Neural cell (in vitro differentiated cells): ENCODE results near the gene LRRK1. TPM values are rescaled to one million over a fixed set of nuclear protein-coding genes. Genes with fewer than 3 reads are reported as not detected.

Experiments
- H2AFZ ChIP-seq: fragments of 200-600, 300-800 bp; sonication (generic), shearing (Covaris generic); 2 replicates; pipeline ENCODE4 v1.6.0; 2014; ENCODE audit warnings: low read depth, mild to moderate bottlenecking, antibody characterized with exemption, low read length, moderate library complexity
- H3F3A ChIP-seq: fragments of 200-600 bp; shearing (Covaris generic); 2 replicates; pipeline ENCODE4 v1.6.1; 2016; ENCODE audit warnings: mild to moderate bottlenecking, moderate library complexity, mixed read lengths, antibody characterized with exemption, low read length; ENCODE audit not compliant: insufficient read depth, poor library complexity, severe bottlenecking
- H3K27ac ChIP-seq: fragments of 200-600, 300-800 bp; sonication (generic), shearing (Covaris generic); 2 replicates; pipeline ENCODE4 v1.5.1; 2014; ENCODE audit warnings: mild to moderate bottlenecking, low read length, moderate library complexity
- H3K27me3 ChIP-seq: fragments of 300-800, 200-600 bp; sonication (generic), shearing (Covaris generic); 2 replicates; pipeline ENCODE4 v1.6.0; 2014; ENCODE audit warnings: mild to moderate bottlenecking, low read depth, low read length, moderate library complexity; ENCODE audit not compliant: insufficient read depth
- H3K36me3 ChIP-seq: fragments of 300-800, 200-600 bp; sonication (generic), shearing (Covaris generic); 2 replicates; pipeline ENCODE4 v1.5.1; 2014; ENCODE audit warnings: mild to moderate bottlenecking, antibody characterized with exemption, low read length, moderate library complexity; ENCODE audit not compliant: insufficient read depth
- H3K4me2 ChIP-seq: fragments of 300-800, 200-600 bp; sonication (generic), shearing (Covaris generic); 2 replicates; pipeline ENCODE4 v1.6.0; 2014; ENCODE audit warnings: mild to moderate bottlenecking, low read length
- H3K4me3 ChIP-seq: fragments of 300-800, 200-600 bp; sonication (generic), shearing (Covaris generic); 2 replicates; pipeline ENCODE4 v1.5.1; 2014; ENCODE audit warnings: mild to moderate bottlenecking, low read length, moderate library complexity
- H3K79me2 ChIP-seq: fragments of 200-600 bp; shearing (Covaris generic); replicated peaks from 2 replicates; pipeline ENCODE4 v1.6.0; 2014; ENCODE audit warnings: mild to moderate bottlenecking, low read length, moderate library complexity; ENCODE audit not compliant: insufficient read depth
- H3K9ac ChIP-seq: fragments of 300-800, 200-600 bp; sonication (generic), shearing (Covaris generic); 2 replicates; pipeline ENCODE4 v1.6.1; 2016; ENCODE audit warnings: mild to moderate bottlenecking, low read length, mixed read lengths
- H3K9me2 ChIP-seq: fragments of 200-600 bp; shearing (Covaris generic); 2 replicates; pipeline ENCODE4 v1.6.1; 2016; ENCODE audit warnings: mild to moderate bottlenecking, low read length, mixed read lengths; ENCODE audit not compliant: insufficient read depth
- H3K9me3 ChIP-seq: fragments of 200-600, 300-800 bp; sonication (generic), shearing (Covaris generic); 2 replicates; pipeline ENCODE4 v1.6.1; 2016; ENCODE audit warnings: mild to moderate bottlenecking, mixed run types, low read length, moderate library complexity, mixed read lengths
- H4K20me1 ChIP-seq: fragments of 200-600 bp; shearing (Covaris generic); 2 replicates; pipeline ENCODE4 v1.6.1; 2016; ENCODE audit warnings: mild to moderate bottlenecking, mixed run types; ENCODE audit not compliant: insufficient read depth
- CTCF ChIP-seq: fragments of 450-650 bp; IDR thresholded peaks from 2 replicates; pipeline ENCODE4 v1.5.1; 2014; ENCODE audit warnings: antibody characterized with exemption, mild to moderate bottlenecking, moderate library complexity; ENCODE audit not compliant: poor library complexity, severe bottlenecking
- EP300 ChIP-seq: fragments of 450-650 bp; conservative IDR thresholded peaks from 2 replicates; pipeline ENCODE4 v1.6.1; 2014; ENCODE audit warnings: antibody characterized with exemption, mild to moderate bottlenecking, moderate library complexity; ENCODE audit not compliant: poor library complexity, severe bottlenecking
- EZH2 ChIP-seq: fragments of 200-600, 300-800 bp; shearing (Covaris generic), sonication (generic); IDR thresholded peaks from 2 replicates; pipeline ENCODE4 v1.6.1; 2014; ENCODE audit warnings: antibody characterized with exemption, low read length, borderline replicate concordance, mild to moderate bottlenecking; ENCODE audit not compliant: insufficient read depth, poor library complexity, severe bottlenecking
- MXI1 ChIP-seq: fragments of 450-650 bp; conservative IDR thresholded peaks from 2 replicates; pipeline ENCODE4 v1.6.1; 2014; ENCODE audit warnings: antibody characterized with exemption, mild to moderate bottlenecking; ENCODE audit not compliant: poor library complexity, severe bottlenecking
- POLR2AphosphoS5 ChIP-seq: IDR thresholded peaks from 2 replicates; pipeline ENCODE4 v1.6.1; 2012
- RAD21 ChIP-seq: fragments of 450-650 bp; conservative IDR thresholded peaks from 2 replicates; pipeline ENCODE4 v1.6.1; 2014; ENCODE audit warnings: antibody characterized with exemption, mild to moderate bottlenecking, moderate library complexity
- REST ChIP-seq: IDR thresholded peaks from 2 replicates; pipeline ENCODE4 v1.6.1; 2012; ENCODE audit warnings: borderline replicate concordance
- SMC3 ChIP-seq: fragments of 450-650 bp; conservative IDR thresholded peaks from 2 replicates; pipeline ENCODE4 v1.6.1; 2014; ENCODE audit warnings: antibody characterized with exemption, mild to moderate bottlenecking, moderate library complexity; ENCODE audit not compliant: poor library complexity
- TAF1 ChIP-seq: IDR thresholded peaks from 2 replicates; pipeline ENCODE4 v1.6.1; 2012; ENCODE audit warnings: low read depth
- polyA plus RNA-seq: library from polyadenylated mRNA; depleted of rRNA; stranded (reverse); fragments of >200 nt; gene quantifications from 2 replicates; pipeline ENCODE4 v1.2.3, GENCODE V29; 2014

Gene LRRK1
- polyA plus RNA-seq, 1 donor from 2014 or later: 0.06 TPM

GRCh38 chr15:101017093-101017754 lies 98.1 kb downstream of the LRRK1 start:
- Histone ChIP-seq H3K36me3 (no peaks in the 10 kb centered on the region), H3K9ac (no peak overlapping the region), H3K9me2 (no peaks in the 10 kb centered on the region), H3K4me3 (no peak overlapping the region), H3K27me3 (no peaks in the 10 kb centered on the region), H4K20me1 (no peaks in the 10 kb centered on the region), H3K79me2 (no peaks in the 10 kb centered on the region), H2AFZ (no peak overlapping the region), H3K27ac (no peak overlapping the region), H3F3A (no peaks in the 10 kb centered on the region), H3K4me2 (no peak overlapping the region), H3K9me3 (no peaks in the 10 kb centered on the region)
- TF ChIP-seq REST (no peak), SMC3 (no peak), POLR2AphosphoS5 (no peak), EZH2 (no peak)

GRCh38 chr15:101018016-101018415 lies 98.9 kb downstream of the LRRK1 start:
- Histone ChIP-seq H3K9me2 (no peaks in the 10 kb centered on the region), H4K20me1 (no peaks in the 10 kb centered on the region), H3K79me2 (no peaks in the 10 kb centered on the region), H3K36me3 (no peaks in the 10 kb centered on the region), H3K4me3 (no peak overlapping the region), H3K9me3 (no peaks in the 10 kb centered on the region), H3K9ac (no peak overlapping the region), H3F3A (no peaks in the 10 kb centered on the region), H3K27me3 (no peaks in the 10 kb centered on the region), H3K4me2 (no peak overlapping the region), H3K27ac (no peak overlapping the region), H2AFZ (no peak overlapping the region)
- TF ChIP-seq TAF1: no peak
- TF ChIP-seq RAD21: no peak
- TF ChIP-seq SMC3: no peak
- TF ChIP-seq EZH2: no peak
- TF ChIP-seq MXI1: no peak
- no peak for TF ChIP-seq EP300
- TF ChIP-seq CTCF: no peak
- TF ChIP-seq POLR2AphosphoS5: no peak
